SK-N-SH treated with all-trans-retinoic acid at 6 μM for 48 hours (cell line): ENCODE measurements around the gene SLC35F5.
"Not testable (repeated sequence)": the region's sequence is repeated elsewhere in the genome, so short reads cannot be mapped to it uniquely, and the experiment has no call there.

Experiments
- ARNTL ChIP-seq: fragments of 450-650 bp; formaldehyde crosslinking; IDR thresholded peaks from 2 replicates; pipeline ENCODE4 v1.5.0; 2020; ENCODE audit warnings: low read depth, mild to moderate bottlenecking, moderate library complexity, borderline replicate concordance
- CSRNP3 ChIP-seq: fragments of 250-450 bp; sonication (Bioruptor Pico); IDR thresholded peaks from 2 replicates; pipeline ENCODE4 v1.5.1; 2021; ENCODE audit warnings: mild to moderate bottlenecking, moderate library complexity
- GLIS3 ChIP-seq: fragments of 250-450 bp; sonication (Bioruptor Pico); IDR thresholded peaks from 2 replicates; pipeline ENCODE4 v1.5.0; 2020; ENCODE audit warnings: mild to moderate bottlenecking, moderate library complexity
- PATZ1 ChIP-seq: fragments of 250-450 bp; sonication (Bioruptor Pico); IDR thresholded peaks from 2 replicates; pipeline ENCODE4 v1.8.0; 2020; ENCODE audit warnings: mild to moderate bottlenecking, moderate library complexity, borderline replicate concordance

GRCh38 chr2:113698251-113698650 is 58.2 kb downstream of the SLC35F5 start:
- TF ChIP-seq GLIS3 (CRISPR knock-in tag); PATZ1 (CRISPR knock-in tag); ARNTL; CSRNP3 (CRISPR knock-in tag): not testable (repeated sequence)
